Heart left ventricle (tissue), 16 donors: ENCODE data around the gene ABCC11. TPM values are rescaled to one million over a fixed set of nuclear protein-coding genes. Genes with fewer than 3 reads are reported as not detected.

Experiments used
- ATAC-seq, 4 donors: fragments of 200-7000 bp; cut with Tn5 transposase; one replicate each; pipeline ENCODE4 v1.9.1; 2020 to 2022; ENCODE audit warnings: moderate library complexity in 4 of 4, mild to moderate bottlenecking in 3 of 4, moderate number of reproducible peaks in 1 of 4
- DNase-seq, 5 donors: peaks; one replicate each; pipeline ENCODE4 v3.0.0-alpha.2; 2020
- H3K27ac ChIP-seq, 12 donors: fragments of 200-600 bp; sonication (generic) in 4 of 12; one replicate each; pipeline versions ENCODE4 v1.5.0 to v1.8.0; 2016 to 2022; ENCODE audit warnings: mild to moderate bottlenecking in 2 of 12
- H3K27me3 ChIP-seq, 9 donors: fragments of 200-600 bp; sonication (generic) in 2 of 9; one replicate each; pipeline versions ENCODE4 v1.5.1 to v1.8.0; 2016 to 2022; ENCODE audit warnings: mild to moderate bottlenecking in 3 of 9
- H3K36me3 ChIP-seq, 9 donors: fragments of 200-600 bp; sonication (generic) in 2 of 9; one replicate each; pipeline versions ENCODE4 v1.5.0 to v1.8.0; 2018 to 2022; ENCODE audit warnings: mild to moderate bottlenecking in 2 of 9
- H3K4me1 ChIP-seq, 12 donors: fragments of 200-600 bp; sonication (generic) in 4 of 12; one replicate each; pipeline versions ENCODE4 v1.5.0 to v1.8.0; 2016 to 2022; ENCODE audit warnings: mild to moderate bottlenecking in 3 of 12
- H3K4me3 ChIP-seq, 12 donors: fragments of 200-600 bp; sonication (generic) in 4 of 12; one replicate each; pipeline versions ENCODE4 v1.5.0 to v1.8.0; 2017 to 2022; ENCODE audit warnings: mild to moderate bottlenecking in 9 of 12, moderate library complexity in 4 of 12
- H3K9me3 ChIP-seq, 12 donors: fragments of 200-600 bp; sonication (generic) in 4 of 12; one replicate each; pipeline versions ENCODE4 v1.5.0 to v1.8.0; 2016 to 2022; ENCODE audit warnings: mild to moderate bottlenecking in 1 of 12
- POLR2A ChIP-seq, 2 donors: fragments of 450-650 bp; IDR thresholded peaks; one replicate each; pipeline ENCODE4 v1.6.1; 2017; ENCODE audit warnings: antibody characterized with exemption in 2 of 2, mild to moderate bottlenecking in 2 of 2, moderate library complexity in 2 of 2
- WGBS, 4 donors: extraction: QIAGEN DNeasy Blood & Tissue Kit in 2 of 4; methylation state at CpG; one replicate each; pipeline versions ENCODE4 v1.1.5 to v1.1.7; 2013 to 2018; 5-methylcytosine and 5-hydroxymethylcytosine counted together
- intact Hi-C, 10 donors: fragments of 100-400 bp; cut with DNase I; formaldehyde crosslinking; loops; one replicate each; pipeline versions ENCODE4 v1.11.1 to v1.14.2; 2022
- polyA plus RNA-seq, 2 donors: library from polyadenylated mRNA; stranded (reverse); fragments of 200-250 nt; gene quantifications; one replicate each; pipeline ENCODE4 v1.2.3, GENCODE V29; 2013
- total RNA-seq, 9 donors: library from RNA; depleted of rRNA in 2 of 9; stranded (reverse); fragments of >200 nt in 2 of 9; fragmentation: NEBNext Ultra II Directional in 3 of 9; extraction: Animal tissue kit (Norgen Biotek cat#: 25700) in 3 of 9; gene quantifications; one replicate each; pipeline versions ENCODE4 v1.1.0 to v1.2.4, GENCODE V29; 2016 to 2023
- TF ChIP-seq, protein P1 (sequence below), 12 donors: fragments of 200-600 bp; sonication (generic) in 4 of 12; IDR thresholded peaks; one replicate each; pipeline versions ENCODE4 v1.5.0 to v1.8.0; 2018 to 2022; ENCODE audit warnings: antibody characterized with exemption in 12 of 12, mild to moderate bottlenecking in 5 of 12
- donor health status: ischemic (EF 13 %, LVEDD 7.1; RV severe dilation, severe dysfunction).
- donor health status: healthy with polysubstance abuse.
- donor health status: DM: no; HTN: yes; CAD: no.
- donor health status: DM: no; HTN: no; CAD: no.
- donor health status: ischemic (EF 25% LVEDD 6.9; RV normal size, moderate dysfunction).
- donor health status: ischemic (EF 25% LVEDD 5.7; RV mildly dilated, moderate dysfunction).
- donor health status: healthy.
- donor health status: DM: yes; HTN: yes; CAD: no.
- donor health status: ischemic (EF 35%, LVEDD 5.7; RV mildly dilated, moderate dysfunction).
- donor health status: nonischemic (EF 11% LVEDD 7.7; RV severe dilation, severe dysfunction).
- donor health status: DM: yes; HTN: yes; CAD: no.
- donor health status: PGD.
- donor health status: ischemic (EF 29% LVEDD 5.4; RV normal size, mild dysfunction).
- donor health status: nonischemic (EF 23%, LVEDD 6.1; RV moderate dilation, normal function).

Gene ABCC11
- total and polyA plus RNA-seq, 11 donors: 0.03 to 0.48 (median 0.20) TPM; not detected in 6

DNA sequence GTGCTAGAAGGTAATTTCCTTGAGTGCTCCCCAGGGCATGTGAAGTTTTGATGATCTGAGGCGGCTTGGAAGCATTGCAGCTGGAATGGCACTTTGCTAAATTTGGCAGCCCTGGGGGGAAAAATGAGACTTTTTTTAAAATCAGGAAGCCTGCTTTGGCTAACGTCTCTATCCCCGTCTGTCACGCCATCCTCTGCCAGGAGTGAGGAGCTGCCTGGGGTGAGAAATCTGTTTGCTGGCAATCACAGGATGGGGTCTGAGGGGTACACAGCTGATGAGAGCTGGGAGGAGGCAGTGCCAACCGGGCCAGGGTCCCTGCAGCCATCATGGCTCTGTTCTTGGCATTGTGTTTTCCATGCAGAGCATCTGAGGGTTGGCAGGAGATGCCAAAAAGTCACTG lies 93.6 kb downstream of the ABCC11 start:
- Histone ChIP-seq H3K9me3 (peaks cover 0 to 14% (median 5%) of the 10 kb centered on the region in 12 donors), H3K36me3 (no peaks in the 10 kb centered on the region), H3K4me1 (peaks cover 0 to 17% (median 6%) of the 10 kb centered on the region in 12 donors), H3K27ac (no peak overlapping the region), H3K27me3 (peaks cover 0 to 3% (median 0%) of the 10 kb centered on the region in 9 donors), H3K4me3 (no peak overlapping the region)
- 48 to 67% (median 58%) methylated on average over 4 to 5 of the region's 5 CpGs for WGBS, 4 donors
- ATAC-seq (no peak), DNase-seq (no peak)
- intact Hi-C loops: loop anchor here in 4 of 10 donors (10.0 kb wide), 3 partner anchors 439 to 1199 kb away; no protein-coding TSS in a partner anchor
- TF ChIP-seq, protein P1, sequence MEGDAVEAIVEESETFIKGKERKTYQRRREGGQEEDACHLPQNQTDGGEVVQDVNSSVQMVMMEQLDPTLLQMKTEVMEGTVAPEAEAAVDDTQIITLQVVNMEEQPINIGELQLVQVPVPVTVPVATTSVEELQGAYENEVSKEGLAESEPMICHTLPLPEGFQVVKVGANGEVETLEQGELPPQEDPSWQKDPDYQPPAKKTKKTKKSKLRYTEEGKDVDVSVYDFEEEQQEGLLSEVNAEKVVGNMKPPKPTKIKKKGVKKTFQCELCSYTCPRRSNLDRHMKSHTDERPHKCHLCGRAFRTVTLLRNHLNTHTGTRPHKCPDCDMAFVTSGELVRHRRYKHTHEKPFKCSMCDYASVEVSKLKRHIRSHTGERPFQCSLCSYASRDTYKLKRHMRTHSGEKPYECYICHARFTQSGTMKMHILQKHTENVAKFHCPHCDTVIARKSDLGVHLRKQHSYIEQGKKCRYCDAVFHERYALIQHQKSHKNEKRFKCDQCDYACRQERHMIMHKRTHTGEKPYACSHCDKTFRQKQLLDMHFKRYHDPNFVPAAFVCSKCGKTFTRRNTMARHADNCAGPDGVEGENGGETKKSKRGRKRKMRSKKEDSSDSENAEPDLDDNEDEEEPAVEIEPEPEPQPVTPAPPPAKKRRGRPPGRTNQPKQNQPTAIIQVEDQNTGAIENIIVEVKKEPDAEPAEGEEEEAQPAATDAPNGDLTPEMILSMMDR (IDR thresholded peaks at IDR 0.05): no peak

DNA sequence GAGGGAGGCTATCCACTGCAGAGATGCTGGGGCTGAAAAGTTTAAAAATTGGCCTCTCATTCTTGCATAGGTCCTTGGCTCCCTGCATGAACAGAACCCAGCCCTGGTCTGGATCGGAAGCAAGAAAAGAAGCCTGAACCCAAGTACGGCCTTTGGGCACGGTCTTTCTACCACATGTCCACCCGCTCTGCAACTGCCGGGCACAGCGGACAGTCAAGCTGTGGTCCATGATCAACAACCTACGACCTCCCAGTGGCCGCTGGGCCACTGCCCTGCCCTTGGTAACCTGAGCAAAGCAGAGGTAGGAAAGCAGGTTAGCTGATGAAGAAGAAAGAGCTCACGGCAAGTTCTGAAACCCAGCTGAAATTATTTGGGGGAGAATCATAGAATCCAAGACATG lies 95.1 kb downstream of the ABCC11 start:
- Histone ChIP-seq H3K4me3 (no peak overlapping the region), H3K36me3 (no peaks in the 10 kb centered on the region), H3K9me3 (peaks cover 0 to 20% (median 6%) of the 10 kb centered on the region in 12 donors), H3K27ac (no peak overlapping the region), H3K4me1 (peaks cover 0 to 17% (median 6%) of the 10 kb centered on the region in 12 donors), H3K27me3 (peaks cover 0 to 3% (median 0%) of the 10 kb centered on the region in 9 donors)
- DNase-seq (no peak), ATAC-seq (no peak)
- 95 to 96% (median 96%) methylated on average over 9 of the region's 9 CpGs for WGBS, 4 donors
- TF ChIP-seq, protein P1 (IDR thresholded peaks at IDR 0.05): no peak
- no peak for TF ChIP-seq POLR2A (IDR thresholded peaks at IDR 0.05)
- intact Hi-C loops: loop anchor here in 4 of 10 donors (10.0 kb wide), 3 partner anchors 437 to 1197 kb away; no protein-coding TSS in a partner anchor

DNA sequence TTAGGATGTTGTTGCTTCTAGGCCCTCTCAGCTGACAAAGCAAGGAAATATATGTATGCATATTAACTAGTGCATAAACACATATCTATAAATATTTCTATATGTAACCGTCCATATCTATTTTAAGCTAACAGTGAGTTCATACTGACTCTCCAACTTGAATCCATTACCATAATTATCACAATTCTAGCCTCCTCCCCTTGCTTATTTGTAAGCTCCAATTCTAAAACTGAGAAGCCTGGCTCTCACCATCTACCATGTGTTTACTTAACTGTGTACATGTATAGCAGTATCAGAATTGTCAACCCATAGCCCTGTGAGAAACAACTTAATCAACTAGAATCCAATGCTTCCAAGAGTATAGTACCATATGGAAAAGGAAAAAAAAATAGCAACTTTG lies 96.6 kb downstream of the ABCC11 start:
- no peak overlapping the region for H3K4me3 ChIP-seq
- intact Hi-C loops: loop anchor here in 4 of 10 donors (10.0 kb wide), 3 partner anchors 436 to 1196 kb away; no protein-coding TSS in a partner anchor
- peaks cover 0 to 22% (median 6%) of the 10 kb centered on the region in 12 donors for H3K9me3 ChIP-seq
- H3K27me3 ChIP-seq: peaks cover 0 to under 1% (median 0%) of the 10 kb centered on the region in 9 donors
- H3K4me1 ChIP-seq: peaks cover 0 to 8% (median under 1%) of the 10 kb centered on the region in 12 donors
- no peak for ATAC-seq
- no peak for DNase-seq
- H3K36me3 ChIP-seq: no peaks in the 10 kb centered on the region
- WGBS, 4 donors: 24 to 73% (median 63%) methylated on average over 1 of the region's 1 CpG
- TF ChIP-seq, protein P1 (IDR thresholded peaks at IDR 0.05): no peak
- TF ChIP-seq POLR2A (IDR thresholded peaks at IDR 0.05): no peak
- no peak overlapping the region for H3K27ac ChIP-seq

DNA sequence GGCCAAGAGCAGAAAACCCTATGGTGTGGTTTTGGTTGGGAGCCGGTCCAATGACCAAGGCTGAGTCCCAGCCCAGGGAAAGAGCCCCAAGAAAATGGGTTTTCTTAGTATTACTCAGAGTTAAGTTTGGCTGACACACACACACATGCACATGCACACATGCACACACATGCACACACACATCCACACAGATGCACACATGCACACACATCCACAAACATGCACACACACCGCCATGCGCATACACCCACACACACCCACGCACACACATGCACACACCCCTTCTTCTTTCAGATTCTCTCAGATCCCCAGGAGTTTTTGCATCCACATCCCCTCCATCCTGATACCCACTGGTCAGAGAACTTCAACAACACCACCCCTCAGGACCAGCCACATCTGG lies 100.6 kb downstream of the ABCC11 start:
- intact Hi-C loops: no loop called here
- Histone ChIP-seq H3K4me3 (no peak overlapping the region), H3K36me3 (no peaks in the 10 kb centered on the region), H3K9me3 (peaks cover 0 to 22% (median 6%) of the 10 kb centered on the region in 12 donors), H3K27ac (no peak overlapping the region), H3K27me3 (no peaks in the 10 kb centered on the region), H3K4me1 (no peaks in the 10 kb centered on the region)
- WGBS, 4 donors: 88 to 97% (median 96%) methylated on average over 4 of the region's 4 CpGs
- no peak for TF ChIP-seq POLR2A (IDR thresholded peaks at IDR 0.05)
- TF ChIP-seq, protein P1 (IDR thresholded peaks at IDR 0.05): no peak
- no peak for ATAC-seq
- DNase-seq: no peak
